ENCODE data around the gene INMT. TPM values are rescaled to one million over a fixed set of nuclear protein-coding genes. Genes with fewer than 3 reads are reported as not detected.

INMT gene
- total and polyA plus RNA-seq, 2 donors from 2014 or later, result 34.5 to 44.8 TPM

- no peaks in the 10 kb centered on the region for H3K9me3 ChIP-seq (ENCODE audit: control insufficient read depth in 2 of 3, insufficient read depth in 1 of 3, low read length in 3 of 3)
- H3K36me3 ChIP-seq (ENCODE audit: control insufficient read depth in 2 of 3, insufficient read depth in 3 of 3, low read length in 3 of 3), result no peaks in the 10 kb centered on the region
- H3K4me3 ChIP-seq (ENCODE audit: low read length in 3 of 3), result no peak overlapping the region
- TF ChIP-seq CTCF (IDR thresholded peaks at IDR 0.05; ENCODE audit: borderline replicate concordance, extremely low read depth, insufficient read depth), result no peak
- FAIRE-seq, result no peak
- peak in 1 of 5 donors; percentile 59 for DNase-seq
- no peaks in the 10 kb centered on the region for H3K27me3 ChIP-seq (ENCODE audit: control insufficient read depth, insufficient read depth, low read length)
- H3K9ac ChIP-seq (ENCODE audit: low read length in 3 of 3), result no peak overlapping the region
- no peaks in the 10 kb centered on the region for H3K4me1 ChIP-seq (ENCODE audit: control insufficient read depth in 2 of 3, insufficient read depth in 2 of 3, low read depth in 1 of 3, low read length in 3 of 3)
- intact Hi-C loops (cut with DNase I), result no loop called here
- no peak overlapping the region for H3K27ac ChIP-seq (ENCODE audit: low read depth in 2 of 2, low read length in 2 of 2)
Observed at GRCh38 chr7:30733216-30733615, 18.7 kb upstream of the INMT start.

- Histone ChIP-seq H3K27me3 (ENCODE audit: control insufficient read depth, insufficient read depth, low read length) (no peaks in the 10 kb centered on the region), H3K4me1 (ENCODE audit: control insufficient read depth in 2 of 3, insufficient read depth in 2 of 3, low read depth in 1 of 3, low read length in 3 of 3) (no peaks in the 10 kb centered on the region), H3K9ac (ENCODE audit: low read length in 3 of 3) (no peak overlapping the region), H3K9me3 (ENCODE audit: control insufficient read depth in 2 of 3, insufficient read depth in 1 of 3, low read length in 3 of 3) (no peaks in the 10 kb centered on the region), H3K4me3 (ENCODE audit: low read length in 3 of 3) (no peak overlapping the region), H3K36me3 (ENCODE audit: control insufficient read depth in 2 of 3, insufficient read depth in 3 of 3, low read length in 3 of 3) (no peaks in the 10 kb centered on the region), H3K27ac (ENCODE audit: low read depth in 2 of 2, low read length in 2 of 2) (no peak overlapping the region)
- FAIRE-seq (no peak), DNase-seq (peak in 1 of 5 donors; percentile 43)
- TF ChIP-seq CTCF (IDR thresholded peaks at IDR 0.05; ENCODE audit: borderline replicate concordance, extremely low read depth, insufficient read depth), result no peak
- intact Hi-C loops (cut with DNase I), result no loop called here
Observed at GRCh38 chr7:30733691-30734090, 18.2 kb upstream of the INMT start.

- H3K27me3 ChIP-seq (ENCODE audit: control insufficient read depth, insufficient read depth, low read length), result no peaks in the 10 kb centered on the region
- H3K4me3 ChIP-seq (ENCODE audit: low read length in 3 of 3), result no peak overlapping the region
- H3K27ac ChIP-seq (ENCODE audit: low read depth in 2 of 2, low read length in 2 of 2), result no peak overlapping the region
- no peak for TF ChIP-seq CTCF (IDR thresholded peaks at IDR 0.05; ENCODE audit: borderline replicate concordance, extremely low read depth, insufficient read depth)
- H3K9me3 ChIP-seq (ENCODE audit: control insufficient read depth in 2 of 3, insufficient read depth in 1 of 3, low read length in 3 of 3), result no peaks in the 10 kb centered on the region
- no peaks in the 10 kb centered on the region for H3K36me3 ChIP-seq (ENCODE audit: control insufficient read depth in 2 of 3, insufficient read depth in 3 of 3, low read length in 3 of 3)
- no peak for FAIRE-seq
- H3K4me1 ChIP-seq (ENCODE audit: control insufficient read depth in 2 of 3, insufficient read depth in 2 of 3, low read depth in 1 of 3, low read length in 3 of 3), result no peaks in the 10 kb centered on the region
- intact Hi-C loops (cut with DNase I), result no loop called here
- peak in 1 of 5 donors; percentile 39 for DNase-seq
- no peak overlapping the region for H3K9ac ChIP-seq (ENCODE audit: low read length in 3 of 3)
Observed at GRCh38 chr7:30734497-30734896, 17.4 kb upstream of the INMT start.

GRCh38 chr7:30735631-30736030 is 16.3 kb upstream of the INMT start:
- Histone ChIP-seq H3K9ac (ENCODE audit: low read length in 3 of 3) (no peak overlapping the region), H3K27ac (ENCODE audit: low read depth in 2 of 2, low read length in 2 of 2) (no peak overlapping the region), H3K4me1 (ENCODE audit: control insufficient read depth in 2 of 3, insufficient read depth in 2 of 3, low read depth in 1 of 3, low read length in 3 of 3) (no peaks in the 10 kb centered on the region), H3K9me3 (ENCODE audit: control insufficient read depth in 2 of 3, insufficient read depth in 1 of 3, low read length in 3 of 3) (no peaks in the 10 kb centered on the region), H3K4me3 (ENCODE audit: low read length in 3 of 3) (no peak overlapping the region), H3K27me3 (ENCODE audit: control insufficient read depth, insufficient read depth, low read length) (no peaks in the 10 kb centered on the region), H3K36me3 (ENCODE audit: control insufficient read depth in 2 of 3, insufficient read depth in 3 of 3, low read length in 3 of 3) (no peaks in the 10 kb centered on the region)
- intact Hi-C loops (cut with DNase I), result no loop called here
- DNase-seq, result peak in 1 of 5 donors; percentile 27
- FAIRE-seq, result no peak
- TF ChIP-seq CTCF (IDR thresholded peaks at IDR 0.05; ENCODE audit: borderline replicate concordance, extremely low read depth, insufficient read depth), result no peak
